IMR-90 (cell line): Measurements from ENCODE around the gene NDUFB4. TPM values are rescaled to one million over a fixed set of nuclear protein-coding genes. Genes with fewer than 3 reads are reported as not detected.

ENCODE experiments used
- ATAC-seq: fragments of 200-7000 bp; cut with Tn5 transposase; 2 replicates; pipeline ENCODE4 v1.9.1; 2020; ENCODE audit warnings: low read depth, mild to moderate bottlenecking, moderate library complexity
- BruUV-seq: library from RNA; stranded (reverse); fragments of 400-500 nt; replicated peaks from 2 replicates; lab custom pipeline; 2021; lab: Mats Ljungman, UMichigan
- CTCF ChIA-PET: fragments of 300-600 bp; formaldehyde crosslinking; extraction: SDS; loops from one replicate; lab custom pipeline; 2021; ENCODE audit warnings: antibody characterized with exemption; lab: Yijun Ruan, JAX
- POLR2A ChIA-PET: fragments of 300-600 bp; sonication (Branson Sonifier 250); formaldehyde crosslinking; loops from one replicate; lab custom pipeline; 2022; ENCODE audit warnings: antibody characterized with exemption; ENCODE audit not compliant: unreplicated experiment; lab: Charles Lee
- DNase-seq: peaks from one replicate; pipeline ENCODE4 v3.0.0; 2013
- H2AFZ ChIP-seq: replicated peaks from 2 replicates; pipeline ENCODE3; 2013; ENCODE audit warnings: low read length, mild to moderate bottlenecking; ENCODE audit not compliant: poor library complexity
- H2AK5ac ChIP-seq: 2 replicates; pipeline ENCODE4 v1.6.1; 2013; ENCODE audit warnings: low read depth, low read length, inconsistent platforms
- H2AK9ac ChIP-seq: replicated peaks from 2 replicates; pipeline ENCODE3; 2013; ENCODE audit warnings: mild to moderate bottlenecking, low read depth, low read length, moderate library complexity; ENCODE audit not compliant: poor library complexity
- H2BK120ac ChIP-seq: 2 replicates; pipeline ENCODE4 v1.6.1; 2013; ENCODE audit warnings: low read depth, low read length, inconsistent platforms
- H2BK15ac ChIP-seq: 3 replicates; pipeline ENCODE4 v1.6.1; 2013; ENCODE audit warnings: low read depth, low read length, inconsistent platforms
- H2BK20ac ChIP-seq: 2 replicates; pipeline ENCODE4 v1.6.1; 2013; ENCODE audit warnings: low read depth, mild to moderate bottlenecking, inconsistent platforms, low read length, moderate library complexity
- H2BK5ac ChIP-seq: 2 replicates; pipeline ENCODE4 v1.6.1; 2013; ENCODE audit warnings: mild to moderate bottlenecking, low read depth, low read length, inconsistent platforms; ENCODE audit not compliant: poor library complexity, severe bottlenecking
- H3K14ac ChIP-seq: replicated peaks from 2 replicates; pipeline ENCODE4 v1.6.1; 2013; ENCODE audit warnings: low read depth, low read length, inconsistent platforms
- H3K18ac ChIP-seq: 2 replicates; pipeline ENCODE4 v1.6.1; 2013; ENCODE audit warnings: low read depth, low read length, control low read depth
- H3K23ac ChIP-seq: 2 replicates; pipeline ENCODE4 v1.6.1; 2013; ENCODE audit warnings: low read depth, low read length, inconsistent platforms
- H3K27ac ChIP-seq: 2 replicates; pipeline ENCODE4 v1.5.1; 2013; ENCODE audit warnings: mild to moderate bottlenecking, control low read depth, low read length; ENCODE audit not compliant: insufficient read depth
- H3K27me3 ChIP-seq: 2 replicates; pipeline ENCODE4 v1.6.1; 2013; ENCODE audit warnings: low read length; ENCODE audit not compliant: control insufficient read depth, insufficient read depth
- H3K36me3 ChIP-seq: 2 replicates; pipeline ENCODE4 v1.6.1; 2013; ENCODE audit warnings: low read length, mixed read lengths; ENCODE audit not compliant: control insufficient read depth, insufficient read depth
- H3K4ac ChIP-seq: 2 replicates; pipeline ENCODE4 v1.6.1; 2013; ENCODE audit warnings: low read depth, low read length, inconsistent platforms
- H3K4me1 ChIP-seq: 2 replicates; pipeline ENCODE4 v1.6.1; 2013; ENCODE audit warnings: low read length, mixed read lengths; ENCODE audit not compliant: control insufficient read depth, insufficient read depth
- H3K4me2 ChIP-seq: 2 replicates; pipeline ENCODE4 v1.6.1; 2013; ENCODE audit warnings: low read depth, mild to moderate bottlenecking, control low read depth, low read length, moderate library complexity
- H3K4me3 ChIP-seq: 2 replicates; pipeline ENCODE4 v1.5.1; 2013; ENCODE audit warnings: low read depth, mild to moderate bottlenecking, control low read depth, low read length, moderate library complexity; ENCODE audit not compliant: insufficient read depth
- H3K56ac ChIP-seq: 2 replicates; pipeline ENCODE4 v1.6.1; 2013; ENCODE audit warnings: low read length, inconsistent platforms; ENCODE audit not compliant: insufficient read depth; ENCODE audit errors: extremely low read depth
- H3K79me1 ChIP-seq, 2 experiments: 2 replicates each; pipeline ENCODE4 v1.6.1; 2013; ENCODE audit warnings: low read length in 2 of 2, inconsistent platforms in 1 of 2, low read depth in 1 of 2
- H3K9ac ChIP-seq: 2 replicates; pipeline ENCODE4 v1.6.1; 2013; ENCODE audit warnings: low read depth, low read length, control low read depth
- H3K9me1 ChIP-seq: 2 replicates; pipeline ENCODE4 v1.6.1; 2013; ENCODE audit warnings: low read length, inconsistent platforms; ENCODE audit not compliant: insufficient read depth
- H3K9me3 ChIP-seq: 2 replicates; pipeline ENCODE4 v1.6.1; 2013; ENCODE audit warnings: low read length; ENCODE audit not compliant: control insufficient read depth, insufficient read depth
- H4K20me1 ChIP-seq: 2 replicates; pipeline ENCODE4 v1.6.1; 2013; ENCODE audit warnings: low read length, inconsistent platforms; ENCODE audit not compliant: insufficient read depth
- H4K5ac ChIP-seq: 2 replicates; pipeline ENCODE4 v1.6.1; 2013; ENCODE audit warnings: mild to moderate bottlenecking, low read depth, low read length, control low read depth
- H4K8ac ChIP-seq, 2 experiments: 2 replicates each; pipeline ENCODE4 v1.6.1; 2013; ENCODE audit warnings: low read depth in 2 of 2, low read length in 2 of 2, control low read depth in 1 of 2, inconsistent platforms in 1 of 2
- H4K91ac ChIP-seq: 2 replicates; pipeline ENCODE4 v1.6.1; 2013; ENCODE audit warnings: low read depth, low read length, inconsistent platforms; ENCODE audit not compliant: insufficient read depth
- BHLHE40 ChIP-seq: fragments of 150-350 bp; IDR thresholded peaks from 2 replicates; pipeline ENCODE4 v1.6.1; 2016; ENCODE audit warnings: mild to moderate bottlenecking, low read depth, low read length
- CEBPB ChIP-seq: IDR thresholded peaks from 2 replicates; pipeline ENCODE4 v1.6.1; 2012; ENCODE audit warnings: low read depth, low read length, improper control_type of control experiment
- CHD1 ChIP-seq: IDR thresholded peaks from 2 replicates; pipeline ENCODE4 v1.6.1; 2012; ENCODE audit warnings: low read depth, low read length, improper control_type of control experiment
- FOS ChIP-seq: fragments of 150-350 bp; IDR thresholded peaks from 2 replicates; pipeline ENCODE4 v1.6.1; 2016; ENCODE audit warnings: low read depth, low read length
- MAFK ChIP-seq: IDR thresholded peaks from 2 replicates; pipeline ENCODE4 v1.6.1; 2012; ENCODE audit warnings: low read depth, low read length, improper control_type of control experiment
- MAZ ChIP-seq: IDR thresholded peaks from 2 replicates; pipeline ENCODE4 v1.6.1; 2012; ENCODE audit warnings: low read depth, mild to moderate bottlenecking, low read length, improper control_type of control experiment, moderate library complexity, borderline replicate concordance
- MXI1 ChIP-seq: IDR thresholded peaks from 2 replicates; pipeline ENCODE4 v1.6.1; 2012; ENCODE audit warnings: low read depth, mild to moderate bottlenecking, low read length, moderate library complexity, borderline replicate concordance
- NFE2L2 ChIP-seq: fragments of 150-350 bp; IDR thresholded peaks from 2 replicates; pipeline ENCODE4 v1.6.1; 2016; ENCODE audit warnings: low read depth, mild to moderate bottlenecking, low read length
- POLR2A ChIP-seq: IDR thresholded peaks from 2 replicates; pipeline ENCODE4 v1.6.1; 2012; ENCODE audit warnings: mild to moderate bottlenecking, low read depth, low read length
- RCOR1 ChIP-seq: IDR thresholded peaks from 2 replicates; pipeline ENCODE4 v1.6.1; 2012; ENCODE audit warnings: mild to moderate bottlenecking, low read length, improper control_type of control experiment; ENCODE audit not compliant: insufficient replicate concordance
- RFX5 ChIP-seq: IDR thresholded peaks from 2 replicates; pipeline ENCODE4 v1.8.0; 2012; ENCODE audit warnings: low read depth, mild to moderate bottlenecking, low read length, moderate library complexity
- SMC3 ChIP-seq: fragments of 150-350 bp; IDR thresholded peaks from 2 replicates; pipeline ENCODE4 v1.6.1; 2016; ENCODE audit warnings: low read depth, mild to moderate bottlenecking, antibody characterized with exemption, low read length, moderate library complexity
- WGBS, 2 experiments: methylation state at CpG; one replicate each; pipeline versions ENCODE4 v1.1.5 to v1.1.7; 2013; ENCODE audit warnings: missing lambda C conversion rate in 2 of 2; ENCODE audit not compliant: insufficient read length in 1 of 2; ENCODE audit errors: extremely low coverage in 2 of 2; 5-methylcytosine and 5-hydroxymethylcytosine counted together
- dilution Hi-C: fragments of 300-500 bp; cut with HindIII; formaldehyde crosslinking; loops from one replicate; pipeline ENCODE4 v1.14.3; 2018; ENCODE audit warnings: low sequenced_read_pairs; ENCODE audit not compliant: unreplicated experiment
- in situ Hi-C: fragments of 300-500 bp; cut with MboI; formaldehyde crosslinking; loops from 3 replicates; pipeline ENCODE4 v1.14.3; 2019; ENCODE audit warnings: low sequenced_read_pairs, inconsistent platforms, mixed read lengths
- intact Hi-C: fragments of 100-400 bp; cut with micrococcal nuclease; formaldehyde crosslinking; loops from 2 replicates; pipeline ENCODE4 v1.10.0; 2022
- polyA plus RNA-seq, 3 experiments: library from polyadenylated mRNA; depleted of rRNA; stranded (reverse); fragments of >200 nt; gene quantifications; 2 replicates each; pipeline ENCODE4 v1.2.3, GENCODE V29; 2012; ENCODE audit warnings: low replicate concordance in 1 of 3
- total RNA-seq: library from RNA; depleted of rRNA; stranded (reverse); fragments of >200 nt; gene quantifications from 2 replicates; pipeline ENCODE4 v1.2.3, GENCODE V29; 2012
- TF ChIP-seq, protein P1 (sequence below): fragments of 150-350 bp; IDR thresholded peaks from 2 replicates; pipeline ENCODE4 v1.6.1; 2016; ENCODE audit warnings: low read depth, mild to moderate bottlenecking, low read length, moderate library complexity, borderline replicate concordance
- TF ChIP-seq, protein P2 (sequence below): fragments of 150-350 bp; IDR thresholded peaks from 2 replicates; pipeline ENCODE4 v1.6.1; 2017; ENCODE audit warnings: mild to moderate bottlenecking, antibody characterized with exemption, low read length, low read depth
- TF ChIP-seq, protein P3 (sequence below): conservative IDR thresholded peaks from 2 replicates; pipeline ENCODE4 v1.5.1; 2012; ENCODE audit warnings: mild to moderate bottlenecking, low read depth, low read length, improper control_type of control experiment

Gene NDUFB4
- total and polyA plus RNA-seq, 2 of the 4 experiments (the other 2 are of a cell fraction) = 53.9 to 278 TPM

DNA sequence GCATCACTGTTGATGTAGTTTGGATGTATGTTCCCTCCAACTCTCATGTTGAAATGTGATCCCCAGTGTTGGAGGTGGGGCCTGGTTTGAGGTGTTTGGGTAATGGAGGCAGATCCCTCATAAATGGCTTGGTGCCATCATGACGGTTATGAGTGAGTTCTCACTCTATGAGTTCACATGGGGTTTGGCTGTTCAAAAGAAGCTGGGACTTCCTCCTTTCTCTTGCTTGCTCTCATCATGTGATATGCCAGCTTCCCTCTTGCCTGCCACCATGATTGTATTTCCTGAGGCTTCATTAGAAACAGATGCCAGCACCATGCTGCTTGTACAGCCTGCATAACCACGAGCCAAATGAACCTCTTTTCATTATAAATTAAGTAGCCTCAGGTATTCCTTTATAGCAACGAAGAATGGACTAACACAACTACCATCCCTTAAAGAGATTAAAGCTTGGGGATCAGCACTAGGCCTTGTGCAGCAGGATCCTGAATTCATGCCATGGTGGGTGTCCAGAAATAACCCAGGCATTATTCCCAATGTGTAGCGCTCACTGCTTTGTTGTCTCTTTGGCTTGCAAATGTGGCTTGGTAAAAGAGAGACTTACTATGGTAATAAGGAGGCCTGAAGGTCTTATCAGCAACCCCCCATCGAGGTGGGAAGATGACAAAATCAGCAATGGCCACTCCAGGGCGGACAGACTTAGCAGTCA is 41.9 kb downstream of the NDUFB4 start:
- Histone ChIP-seq H3K9ac (no peak overlapping the region), H4K8ac (peak overlapping the region in 1 of 2 experiments; percentile 43; a peak in 2 of 4 replicates), H3K23ac (no peak overlapping the region), H2AK9ac (no peak overlapping the region), H3K27ac (no peak overlapping the region), H2BK120ac (no peak overlapping the region), H3K9me3 (no peaks in the 10 kb centered on the region), H3K4me3 (no peak overlapping the region), H3K27me3 (no peaks in the 10 kb centered on the region), H2AFZ (no peak overlapping the region), H2BK20ac (no peak overlapping the region; the same call in 1 of the 2 replicates), H3K36me3 (no peaks in the 10 kb centered on the region), H3K18ac (peak overlapping the region; percentile 54; the same call in 1 of the 2 replicates), H2BK5ac (peak overlapping the region; percentile 46), H3K9me1 (peaks cover 4% of the 10 kb centered on the region; the same call in 1 of the 2 replicates), H3K4me1 (peaks cover 13% of the 10 kb centered on the region), H3K14ac (0 out of 2 replicates have a peak overlapping the region, but pooled peaks have one; percentile 45), H3K56ac (no peak overlapping the region), H2BK15ac (peak overlapping the region; percentile 60; the same call in 1 of the 3 replicates), H3K79me1 (no peaks in the 10 kb centered on the region), H4K91ac (no peak overlapping the region; the same call in 1 of the 2 replicates), H3K4ac (no peak overlapping the region), H4K5ac (peak overlapping the region; percentile 15), H2AK5ac (no peak overlapping the region; the same call in 1 of the 2 replicates), H4K20me1 (no peaks in the 10 kb centered on the region), H3K4me2 (no peak overlapping the region)
- intact Hi-C loops = no loop called here
- ATAC-seq (no peak), DNase-seq (peak; percentile 40)
- dilution Hi-C loops = no loop called here
- 90% methylated on average over 2 of the region's 6 CpGs; no CpG with 5 or more reads in 1 of the 2 experiments for WGBS, 2 experiments
- TF ChIP-seq, protein P1, sequence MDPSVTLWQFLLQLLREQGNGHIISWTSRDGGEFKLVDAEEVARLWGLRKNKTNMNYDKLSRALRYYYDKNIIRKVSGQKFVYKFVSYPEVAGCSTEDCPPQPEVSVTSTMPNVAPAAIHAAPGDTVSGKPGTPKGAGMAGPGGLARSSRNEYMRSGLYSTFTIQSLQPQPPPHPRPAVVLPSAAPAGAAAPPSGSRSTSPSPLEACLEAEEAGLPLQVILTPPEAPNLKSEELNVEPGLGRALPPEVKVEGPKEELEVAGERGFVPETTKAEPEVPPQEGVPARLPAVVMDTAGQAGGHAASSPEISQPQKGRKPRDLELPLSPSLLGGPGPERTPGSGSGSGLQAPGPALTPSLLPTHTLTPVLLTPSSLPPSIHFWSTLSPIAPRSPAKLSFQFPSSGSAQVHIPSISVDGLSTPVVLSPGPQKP = no peak
- TF ChIP-seq CEBPB (no peak), CHD1 (no peak), NFE2L2 (no peak), POLR2A (no peak), MAZ (no peak), BHLHE40 (no peak), RFX5 (no peak), FOS (no peak), MXI1 (no peak), RCOR1 (no peak), MAFK (no peak), SMC3 (no peak)
- TF ChIP-seq, protein P2, sequence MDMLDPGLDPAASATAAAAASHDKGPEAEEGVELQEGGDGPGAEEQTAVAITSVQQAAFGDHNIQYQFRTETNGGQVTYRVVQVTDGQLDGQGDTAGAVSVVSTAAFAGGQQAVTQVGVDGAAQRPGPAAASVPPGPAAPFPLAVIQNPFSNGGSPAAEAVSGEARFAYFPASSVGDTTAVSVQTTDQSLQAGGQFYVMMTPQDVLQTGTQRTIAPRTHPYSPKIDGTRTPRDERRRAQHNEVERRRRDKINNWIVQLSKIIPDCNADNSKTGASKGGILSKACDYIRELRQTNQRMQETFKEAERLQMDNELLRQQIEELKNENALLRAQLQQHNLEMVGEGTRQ = no peak
- TF ChIP-seq, protein P3, sequence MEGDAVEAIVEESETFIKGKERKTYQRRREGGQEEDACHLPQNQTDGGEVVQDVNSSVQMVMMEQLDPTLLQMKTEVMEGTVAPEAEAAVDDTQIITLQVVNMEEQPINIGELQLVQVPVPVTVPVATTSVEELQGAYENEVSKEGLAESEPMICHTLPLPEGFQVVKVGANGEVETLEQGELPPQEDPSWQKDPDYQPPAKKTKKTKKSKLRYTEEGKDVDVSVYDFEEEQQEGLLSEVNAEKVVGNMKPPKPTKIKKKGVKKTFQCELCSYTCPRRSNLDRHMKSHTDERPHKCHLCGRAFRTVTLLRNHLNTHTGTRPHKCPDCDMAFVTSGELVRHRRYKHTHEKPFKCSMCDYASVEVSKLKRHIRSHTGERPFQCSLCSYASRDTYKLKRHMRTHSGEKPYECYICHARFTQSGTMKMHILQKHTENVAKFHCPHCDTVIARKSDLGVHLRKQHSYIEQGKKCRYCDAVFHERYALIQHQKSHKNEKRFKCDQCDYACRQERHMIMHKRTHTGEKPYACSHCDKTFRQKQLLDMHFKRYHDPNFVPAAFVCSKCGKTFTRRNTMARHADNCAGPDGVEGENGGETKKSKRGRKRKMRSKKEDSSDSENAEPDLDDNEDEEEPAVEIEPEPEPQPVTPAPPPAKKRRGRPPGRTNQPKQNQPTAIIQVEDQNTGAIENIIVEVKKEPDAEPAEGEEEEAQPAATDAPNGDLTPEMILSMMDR = no peak
- ChIA-PET CTCF (no interaction called here), POLR2A (no interaction called here)
- BruUV-seq = no TSS peak
- in situ Hi-C loops = no loop called here
